ENCODE measurements around the gene CD55.

GRCh38 chr1:207313131-207313530 is 8.3 kb upstream of the CD55 start:
- TF ChIP-seq TARDBP (IDR thresholded peaks at IDR 0.05) (no peak), CTBP1 (IDR thresholded peaks at IDR 0.05; ENCODE audit: borderline replicate concordance) (no peak), SP1 (IDR thresholded peaks at IDR 0.05) (no peak), FOXM1 (IDR thresholded peaks at IDR 0.05; ENCODE audit: borderline replicate concordance) (no peak), FOXK2 (IDR thresholded peaks at IDR 0.05) (no peak), L3MBTL2 (conservative IDR thresholded peaks at IDR 0.05) (no peak), HDGF (IDR thresholded peaks at IDR 0.05; ENCODE audit: borderline replicate concordance) (no peak), ELF4 (IDR thresholded peaks at IDR 0.05) (no peak), PKNOX1 (IDR thresholded peaks at IDR 0.05) (no peak), SUZ12 (IDR thresholded peaks at IDR 0.05) (no peak), ARNT (IDR thresholded peaks at IDR 0.05) (no peak)
